OCI-LY3 (cell line): ENCODE measurements around the gene NEURL1B.
A peak's percentile ranks its signal among the peaks of the same experiment; 100 is the strongest.

ENCODE experiments used
- H2AFZ ChIP-seq: fragments of 200-600, 300-600 bp; shearing (Covaris generic); 2 replicates; pipeline ENCODE4 v1.6.0; 2014; ENCODE audit warnings: antibody characterized with exemption, low read depth, low read length
- H3K27ac ChIP-seq: fragments of 200-600, 300-600 bp; sonication (generic); 2 replicates; pipeline ENCODE4 v1.5.1; 2014; ENCODE audit warnings: mild to moderate bottlenecking, low read length, moderate library complexity, mixed read lengths
- H3K27me3 ChIP-seq: fragments of 200-600, 300-600 bp; sonication (generic); 2 replicates; pipeline ENCODE4 v1.6.1; 2014; ENCODE audit warnings: low read depth, low read length, mixed read lengths
- H3K36me3 ChIP-seq: fragments of 200-600, 300-600 bp; sonication (generic); replicated peaks from 2 replicates; pipeline ENCODE3; 2014; ENCODE audit warnings: low read depth, low read length, mixed read lengths
- H3K4me1 ChIP-seq: fragments of 300-600, 200-600 bp; sonication (generic); 2 replicates; pipeline ENCODE4 v1.6.1; 2014; ENCODE audit warnings: low read length, mixed read lengths
- H3K4me2 ChIP-seq: fragments of 200-600, 300-600 bp; sonication (generic); 2 replicates; pipeline ENCODE4 v1.6.1; 2014; ENCODE audit warnings: low read length, mixed read lengths
- H3K4me3 ChIP-seq: fragments of 300-600, 200-600 bp; sonication (generic); 2 replicates; pipeline ENCODE4 v1.5.1; 2014; ENCODE audit warnings: antibody characterized with exemption, mild to moderate bottlenecking, low read length, moderate library complexity
- H3K79me2 ChIP-seq: fragments of 300-600, 200-600 bp; shearing (Covaris generic); 2 replicates; pipeline ENCODE4 v1.6.1; 2014; ENCODE audit warnings: mild to moderate bottlenecking, low read length, mixed read lengths
- H3K9ac ChIP-seq: fragments of 300-600, 200-600 bp; shearing (Covaris generic); 2 replicates; pipeline ENCODE4 v1.6.0; 2014; ENCODE audit warnings: mild to moderate bottlenecking, low read length, moderate library complexity
- H3K9me3 ChIP-seq: fragments of 200-600, 300-600 bp; shearing (Covaris generic); 2 replicates; pipeline ENCODE4 v1.6.1; 2014; ENCODE audit warnings: low read length, mixed read lengths; ENCODE audit not compliant: insufficient read depth
- H4K20me1 ChIP-seq: fragments of 200-600, 300-600 bp; sonication (generic); 2 replicates; pipeline ENCODE4 v1.6.1; 2016; ENCODE audit warnings: low read length, mixed read lengths; ENCODE audit not compliant: insufficient read depth
- CTCF ChIP-seq: fragments of 200-600, 300-600 bp; sonication (generic); IDR thresholded peaks from 2 replicates; pipeline ENCODE4 v1.5.1; 2014; ENCODE audit warnings: antibody characterized with exemption, low read length, low read depth
- EZH2phosphoT487 ChIP-seq: fragments of 200-600 bp; shearing (Covaris generic); IDR thresholded peaks from 2 replicates; pipeline ENCODE4 v1.6.1; 2018; ENCODE audit warnings: antibody characterized with exemption, mixed run types, low read depth

NEURL1B gene

GRCh38 chr5:172664681-172665541 lies 23.8 kb downstream of the NEURL1B start:
- H3K9ac ChIP-seq: no peak overlapping the region
- H3K4me1 ChIP-seq: 0 out of 2 replicates have a peak, but pooled peaks cover under 1% of the 10 kb centered on the region
- no peaks in the 10 kb centered on the region for H3K36me3 ChIP-seq
- no peaks in the 10 kb centered on the region for H3K79me2 ChIP-seq
- no peaks in the 10 kb centered on the region for H4K20me1 ChIP-seq
- H3K9me3 ChIP-seq: no peaks in the 10 kb centered on the region
- no peak overlapping the region for H3K4me2 ChIP-seq
- peaks cover 43% of the 10 kb centered on the region for H3K27me3 ChIP-seq
- H2AFZ ChIP-seq: no peak overlapping the region
- H3K4me3 ChIP-seq: no peak overlapping the region
- TF ChIP-seq EZH2phosphoT487 (no peak), CTCF (no peak)
- no peak overlapping the region for H3K27ac ChIP-seq

GRCh38 chr5:172666251-172666650 lies 25.2 kb downstream of the NEURL1B start:
- H4K20me1 ChIP-seq: no peaks in the 10 kb centered on the region
- H3K4me1 ChIP-seq: no peaks in the 10 kb centered on the region
- H3K4me3 ChIP-seq: no peak overlapping the region
- H3K79me2 ChIP-seq: no peaks in the 10 kb centered on the region
- H3K9ac ChIP-seq: no peak overlapping the region
- no peak overlapping the region for H3K27ac ChIP-seq
- peaks cover 46% of the 10 kb centered on the region for H3K27me3 ChIP-seq
- H3K4me2 ChIP-seq: no peak overlapping the region
- no peak overlapping the region for H2AFZ ChIP-seq
- no peaks in the 10 kb centered on the region for H3K9me3 ChIP-seq
- peak; percentile 40 for TF ChIP-seq CTCF
- no peak for TF ChIP-seq EZH2phosphoT487
- no peaks in the 10 kb centered on the region for H3K36me3 ChIP-seq

DNA sequence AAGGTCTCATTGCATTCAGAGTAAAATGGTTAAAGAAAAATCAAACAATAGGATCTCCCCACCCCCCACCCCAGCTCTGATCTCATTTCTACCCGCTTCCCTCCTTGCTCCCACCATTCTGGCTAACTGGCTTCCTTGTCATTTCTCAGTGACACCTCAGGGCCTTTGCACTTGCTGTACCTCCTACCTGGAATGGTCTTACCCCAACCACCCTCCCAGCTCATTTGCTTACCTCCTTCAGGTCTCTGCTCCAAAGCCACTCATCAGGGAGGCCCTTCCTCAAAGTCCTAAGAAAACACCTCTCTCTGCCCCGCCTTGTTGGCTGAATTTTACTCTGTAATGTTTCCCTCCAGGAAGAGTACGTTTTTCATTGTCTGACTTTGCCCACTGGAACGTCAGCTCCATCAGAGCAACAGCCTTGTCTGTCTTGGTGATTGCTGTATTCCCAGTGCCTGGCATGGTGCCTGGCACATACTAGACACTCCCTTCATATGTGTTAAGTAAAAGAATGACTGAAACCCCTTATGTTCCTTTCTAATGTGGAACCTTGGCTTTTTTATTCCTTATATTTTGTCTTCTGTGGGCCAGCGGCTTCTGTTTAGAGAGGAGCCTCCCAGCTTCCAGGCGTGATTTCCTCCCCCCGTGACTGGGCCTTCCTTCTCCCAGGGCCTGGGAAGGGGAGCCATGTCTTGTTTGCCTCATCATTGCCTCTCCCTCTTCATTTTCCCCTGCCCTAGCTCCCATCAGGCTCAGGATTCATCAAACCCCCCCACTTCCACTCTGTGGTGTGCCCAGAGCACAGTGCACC lies 26.9 kb downstream of the NEURL1B start:
- Histone ChIP-seq H3K27me3 (peaks cover 46% of the 10 kb centered on the region), H3K4me2 (no peak overlapping the region), H3K4me3 (no peak overlapping the region), H3K9ac (no peak overlapping the region), H3K9me3 (no peaks in the 10 kb centered on the region), H3K27ac (no peak overlapping the region), H4K20me1 (no peaks in the 10 kb centered on the region), H3K79me2 (no peaks in the 10 kb centered on the region), H2AFZ (no peak overlapping the region), H3K4me1 (no peaks in the 10 kb centered on the region), H3K36me3 (no peaks in the 10 kb centered on the region)
- no peak for TF ChIP-seq EZH2phosphoT487
- TF ChIP-seq CTCF: no peak

GRCh38 chr5:172668594-172669071 lies 27.6 kb downstream of the NEURL1B start:
- Histone ChIP-seq H3K27ac (no peak overlapping the region), H3K9ac (no peak overlapping the region)

More at GRCh38 chr5:172668594-172669071, 27.6 kb downstream of the NEURL1B start:
- no peak overlapping the region for H3K4me3 ChIP-seq
- TF ChIP-seq CTCF: no peak
- no peak for TF ChIP-seq EZH2phosphoT487
- no peaks in the 10 kb centered on the region for H3K9me3 ChIP-seq
- no peak overlapping the region for H2AFZ ChIP-seq
- H3K36me3 ChIP-seq: no peaks in the 10 kb centered on the region
- no peaks in the 10 kb centered on the region for H3K4me1 ChIP-seq
- H4K20me1 ChIP-seq: no peaks in the 10 kb centered on the region
- no peak overlapping the region for H3K4me2 ChIP-seq
- peaks cover 49% of the 10 kb centered on the region for H3K27me3 ChIP-seq
- H3K79me2 ChIP-seq: no peaks in the 10 kb centered on the region
